NAMALWA (cell line): ENCODE measurements around the gene ZNF581.
A peak's percentile ranks its signal among the peaks of the same experiment; 100 is the strongest.

Source experiments
- DNase-seq: peaks from one replicate; pipeline ENCODE4 v3.0.0-alpha.2; 2015; ENCODE audit warnings: low spot score

The ZNF581 gene

GRCh38 chr19:55643003-55643886 is at the start of gene ZNF581:
ZNF581 (plus strand) TSS chr19:55643649; CDS start chr19:55644572, 923 bp downstream.
- peak; percentile 87 for DNase-seq

GRCh38 chr19:55594996-55595545 is 48.4 kb upstream of the ZNF581 start:
- no peak for DNase-seq

- DNase-seq = no peak
These were observed 47.1 kb upstream of the ZNF581 start for GRCh38 chr19:55596304-55596703.

- no peak for DNase-seq
These were observed 45.9 kb upstream of the ZNF581 start for GRCh38 chr19:55597501-55597921.

- DNase-seq = no peak
These were observed 45.4 kb upstream of the ZNF581 start for GRCh38 chr19:55598034-55598433.

GRCh38 chr19:55598719-55599467 is 44.6 kb upstream of the ZNF581 start:
- peak; percentile 98 for DNase-seq

GRCh38 chr19:55599468-55599841 is 44.0 kb upstream of the ZNF581 start, which contains the start of gene FIZ1:
FIZ1 (minus strand) TSS chr19:55599517; CDS start chr19:55597865, 1,652 bp downstream.
- peak; percentile 97 for DNase-seq

- peak; percentile 94 for DNase-seq
These were observed 43.4 kb upstream of the ZNF581 start, which contains the start of gene ZNF524 for GRCh38 chr19:55599842-55600661. ZNF524 (plus strand) TSS chr19:55600288; CDS start chr19:55602113, 1,825 bp downstream.

GRCh38 chr19:55600662-55601028 is 42.8 kb upstream of the ZNF581 start:
- no peak for DNase-seq

GRCh38 chr19:55601084-55601483 is 42.4 kb upstream of the ZNF581 start:
- peak; percentile 43 for DNase-seq

- no peak for DNase-seq
These were observed 41.1 kb upstream of the ZNF581 start for GRCh38 chr19:55602104-55603001.

GRCh38 chr19:55603115-55603514 is 40.3 kb upstream of the ZNF581 start:
- no peak for DNase-seq

GRCh38 chr19:55603581-55604292 is 39.7 kb upstream of the ZNF581 start:
- no peak for DNase-seq

GRCh38 chr19:55605207-55605636 is 38.2 kb upstream of the ZNF581 start:
- peak; percentile 98 for DNase-seq

- peak; percentile 84 for DNase-seq
These were observed 37.6 kb upstream of the ZNF581 start, which contains the start of gene ZNF865 for GRCh38 chr19:55605637-55606470. ZNF865 (plus strand) TSS chr19:55605647; CDS start chr19:55613619, 7,972 bp downstream.

- no peak for DNase-seq
These were observed 37.0 kb upstream of the ZNF581 start for GRCh38 chr19:55606471-55606787.

GRCh38 chr19:55606817-55607216 is 36.6 kb upstream of the ZNF581 start:
- no peak for DNase-seq

GRCh38 chr19:55609326-55609725 is 34.1 kb upstream of the ZNF581 start:
- no peak for DNase-seq
